HepG2 (cell line): Measurements from ENCODE around the gene CDK18. TPM values are rescaled to one million over a fixed set of nuclear protein-coding genes. Genes with fewer than 3 reads are reported as not detected.

Experiments used
- CHCHD3 ChIP-seq: sonication (generic); formaldehyde crosslinking; IDR thresholded peaks from 2 replicates; pipeline ENCODE4 v1.8.0; 2022; ENCODE audit warnings: mild to moderate bottlenecking, missing genetic modification reagents, moderate library complexity
- FOXK1 ChIP-seq: sonication (generic); formaldehyde crosslinking; IDR thresholded peaks from 2 replicates; pipeline ENCODE4 v1.4.0; 2020; ENCODE audit warnings: low read depth, missing genetic modification reagents, borderline replicate concordance
- GPN1 ChIP-seq: sonication (generic); formaldehyde crosslinking; IDR thresholded peaks from 2 replicates; pipeline ENCODE4 v1.5.1; 2020; ENCODE audit warnings: missing genetic modification reagents, borderline replicate concordance
- HOXA3 ChIP-seq: sonication (generic); formaldehyde crosslinking; IDR thresholded peaks from 2 replicates; pipeline ENCODE4 v1.5.0; 2020; ENCODE audit warnings: missing genetic modification reagents
- IKZF1 ChIP-seq: fragments of 450-650 bp; IDR thresholded peaks from 2 replicates; pipeline ENCODE4 v1.7.1; 2016
- KAT2B ChIP-seq: fragments of 150-350 bp; IDR thresholded peaks from 2 replicates; pipeline ENCODE4 v1.6.1; 2014; ENCODE audit warnings: low read depth, low read length, borderline replicate concordance
- TSC22D2 ChIP-seq: sonication (generic); formaldehyde crosslinking; IDR thresholded peaks from 2 replicates; pipeline ENCODE4 v1.5.1; 2020; ENCODE audit warnings: missing genetic modification reagents, mild to moderate bottlenecking, borderline replicate concordance
- U2AF1 ChIP-seq: fragments of 200-400 bp; formaldehyde crosslinking; optimal IDR thresholded peaks from 2 replicates; pipeline ENCODE3; 2017; ENCODE audit warnings: mild to moderate bottlenecking, low read depth, low read length
- ZNF460 ChIP-seq: sonication (generic); formaldehyde crosslinking; IDR thresholded peaks from 2 replicates; pipeline ENCODE4 v1.5.1; 2020; ENCODE audit warnings: missing genetic modification reagents, mild to moderate bottlenecking, borderline replicate concordance
- polyA plus RNA-seq, 8 experiments: library from polyadenylated mRNA; depleted of rRNA in 3 of 8; stranded (reverse) in 7 of 8; unstranded in 1 of 8; fragments of >200 nt; fragmentation: Illumina TruSeq in 4 of 8; extraction: Trizol in 4 of 8; gene quantifications; 2 replicates each; pipeline versions ENCODE4 v1.2.1 to v1.2.3, GENCODE V29; 2011 to 2016; ENCODE audit warnings: low read depth in 4 of 8, missing spikeins in 1 of 8, mixed read lengths in 1 of 8; ENCODE audit not compliant: insufficient read depth in 1 of 8
- total RNA-seq, 5 experiments: library from RNA; depleted of rRNA; stranded (reverse); fragments of >200 nt; fragmentation: Illumina TruSeq; extraction: Trizol; gene quantifications; 2 replicates each; pipeline ENCODE4 v1.2.3, GENCODE V29; 2016; ENCODE audit warnings: low read depth in 1 of 5
- TF ChIP-seq, protein P1 (sequence below): IDR thresholded peaks from 2 replicates; pipeline ENCODE4 v1.6.1; 2016
- TF ChIP-seq, protein P2 (sequence below): sonication (generic); formaldehyde crosslinking; IDR thresholded peaks from 2 replicates; pipeline ENCODE4 v1.4.0; 2020; ENCODE audit warnings: missing genetic modification reagents, borderline replicate concordance

The CDK18 gene
- total and polyA plus RNA-seq, 2 of the 13 experiments (the other 11 are each of a cell fraction or from before 2014, with no cell fraction given): 6.4 to 38.8 TPM

DNA sequence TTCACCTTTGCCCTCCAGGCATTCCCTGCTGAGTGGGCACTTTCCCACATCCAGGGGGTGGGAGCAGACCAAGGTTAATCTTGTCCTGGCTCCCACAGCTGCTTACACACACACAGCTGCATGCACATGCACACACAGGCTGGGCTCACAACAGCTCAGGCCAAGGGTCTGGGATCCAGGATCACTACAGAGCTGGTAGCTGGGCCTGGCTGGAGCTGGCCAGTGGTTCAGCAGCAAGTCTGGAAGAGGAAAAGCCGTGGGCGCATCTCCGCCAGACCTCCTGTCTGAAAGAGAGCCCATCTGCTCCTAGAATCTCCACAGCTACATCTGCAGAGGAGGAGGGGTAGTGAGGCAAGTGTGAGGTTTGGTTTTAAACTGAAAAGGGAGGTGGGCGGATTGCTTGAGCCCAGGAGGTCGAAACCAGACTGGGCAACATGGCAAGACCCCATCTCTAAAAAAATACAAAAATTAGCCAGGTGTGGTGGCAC, 3.8 kb downstream of the CDK18 start (continued):
- TF ChIP-seq TSC22D2 (CRISPR knock-in tag) (no peak), CHCHD3 (CRISPR knock-in tag) (no peak), HOXA3 (no peak), U2AF1 (no peak), FOXK1 (CRISPR knock-in tag) (no peak), ZNF460 (CRISPR knock-in tag) (no peak), GPN1 (CRISPR knock-in tag) (no peak), KAT2B (no peak), IKZF1 (no peak)
- TF ChIP-seq, protein P1, sequence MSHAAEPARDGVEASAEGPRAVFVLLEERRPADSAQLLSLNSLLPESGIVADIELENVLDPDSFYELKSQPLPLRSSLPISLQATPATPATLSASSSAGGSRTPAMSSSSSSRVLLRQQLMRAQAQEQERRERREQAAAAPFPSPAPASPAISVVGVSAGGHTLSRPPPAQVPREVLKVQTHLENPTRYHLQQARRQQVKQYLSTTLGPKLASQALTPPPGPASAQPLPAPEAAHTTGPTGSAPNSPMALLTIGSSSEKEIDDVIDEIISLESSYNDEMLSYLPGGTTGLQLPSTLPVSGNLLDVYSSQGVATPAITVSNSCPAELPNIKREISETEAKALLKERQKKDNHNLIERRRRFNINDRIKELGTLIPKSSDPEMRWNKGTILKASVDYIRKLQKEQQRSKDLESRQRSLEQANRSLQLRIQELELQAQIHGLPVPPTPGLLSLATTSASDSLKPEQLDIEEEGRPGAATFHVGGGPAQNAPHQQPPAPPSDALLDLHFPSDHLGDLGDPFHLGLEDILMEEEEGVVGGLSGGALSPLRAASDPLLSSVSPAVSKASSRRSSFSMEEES (CRISPR knock-in tag): no peak
- TF ChIP-seq, protein P2, sequence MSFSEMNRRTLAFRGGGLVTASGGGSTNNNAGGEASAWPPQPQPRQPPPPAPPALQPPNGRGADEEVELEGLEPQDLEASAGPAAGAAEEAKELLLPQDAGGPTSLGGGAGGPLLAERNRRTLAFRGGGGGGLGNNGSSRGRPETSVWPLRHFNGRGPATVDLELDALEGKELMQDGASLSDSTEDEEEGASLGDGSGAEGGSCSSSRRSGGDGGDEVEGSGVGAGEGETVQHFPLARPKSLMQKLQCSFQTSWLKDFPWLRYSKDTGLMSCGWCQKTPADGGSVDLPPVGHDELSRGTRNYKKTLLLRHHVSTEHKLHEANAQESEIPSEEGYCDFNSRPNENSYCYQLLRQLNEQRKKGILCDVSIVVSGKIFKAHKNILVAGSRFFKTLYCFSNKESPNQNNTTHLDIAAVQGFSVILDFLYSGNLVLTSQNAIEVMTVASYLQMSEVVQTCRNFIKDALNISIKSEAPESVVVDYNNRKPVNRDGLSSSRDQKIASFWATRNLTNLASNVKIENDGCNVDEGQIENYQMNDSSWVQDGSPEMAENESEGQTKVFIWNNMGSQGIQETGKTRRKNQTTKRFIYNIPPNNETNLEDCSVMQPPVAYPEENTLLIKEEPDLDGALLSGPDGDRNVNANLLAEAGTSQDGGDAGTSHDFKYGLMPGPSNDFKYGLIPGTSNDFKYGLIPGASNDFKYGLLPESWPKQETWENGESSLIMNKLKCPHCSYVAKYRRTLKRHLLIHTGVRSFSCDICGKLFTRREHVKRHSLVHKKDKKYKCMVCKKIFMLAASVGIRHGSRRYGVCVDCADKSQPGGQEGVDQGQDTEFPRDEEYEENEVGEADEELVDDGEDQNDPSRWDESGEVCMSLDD (CRISPR knock-in tag): no peak
- TF ChIP-seq, all 625 proteins: peak for 7
